Measurements from ENCODE around the gene LYSMD4. TPM values are rescaled to one million over a fixed set of nuclear protein-coding genes. Genes with fewer than 3 reads are reported as not detected.

LYSMD4 gene
- total RNA-seq, 1 donor from 2014 or later, result 6.1 TPM

- DNase-seq (no peak), ATAC-seq (ENCODE audit: low read depth) (no peak)
- ChIA-PET CTCF (no interaction called here), POLR2A (no interaction called here)
- Mint-ChIP-seq H3K27me3 (peaks cover 2% of the 10 kb centered on the region), H3K4me1 (no peaks in the 10 kb centered on the region), H3K36me3 (ENCODE audit: low read depth) (no peaks in the 10 kb centered on the region), H3K27ac (no peak overlapping the region), H3K4me3 (no peak overlapping the region), H3K9me3 (no peaks in the 10 kb centered on the region)
- TF ChIP-seq, protein P1, sequence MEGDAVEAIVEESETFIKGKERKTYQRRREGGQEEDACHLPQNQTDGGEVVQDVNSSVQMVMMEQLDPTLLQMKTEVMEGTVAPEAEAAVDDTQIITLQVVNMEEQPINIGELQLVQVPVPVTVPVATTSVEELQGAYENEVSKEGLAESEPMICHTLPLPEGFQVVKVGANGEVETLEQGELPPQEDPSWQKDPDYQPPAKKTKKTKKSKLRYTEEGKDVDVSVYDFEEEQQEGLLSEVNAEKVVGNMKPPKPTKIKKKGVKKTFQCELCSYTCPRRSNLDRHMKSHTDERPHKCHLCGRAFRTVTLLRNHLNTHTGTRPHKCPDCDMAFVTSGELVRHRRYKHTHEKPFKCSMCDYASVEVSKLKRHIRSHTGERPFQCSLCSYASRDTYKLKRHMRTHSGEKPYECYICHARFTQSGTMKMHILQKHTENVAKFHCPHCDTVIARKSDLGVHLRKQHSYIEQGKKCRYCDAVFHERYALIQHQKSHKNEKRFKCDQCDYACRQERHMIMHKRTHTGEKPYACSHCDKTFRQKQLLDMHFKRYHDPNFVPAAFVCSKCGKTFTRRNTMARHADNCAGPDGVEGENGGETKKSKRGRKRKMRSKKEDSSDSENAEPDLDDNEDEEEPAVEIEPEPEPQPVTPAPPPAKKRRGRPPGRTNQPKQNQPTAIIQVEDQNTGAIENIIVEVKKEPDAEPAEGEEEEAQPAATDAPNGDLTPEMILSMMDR (IDR thresholded peaks at IDR 0.05), result no peak
- intact Hi-C loops (cut with micrococcal nuclease), result no loop called here
Observed at GRCh38 chr15:99749386-99749785, 16.1 kb upstream of the LYSMD4 start.

DNA sequence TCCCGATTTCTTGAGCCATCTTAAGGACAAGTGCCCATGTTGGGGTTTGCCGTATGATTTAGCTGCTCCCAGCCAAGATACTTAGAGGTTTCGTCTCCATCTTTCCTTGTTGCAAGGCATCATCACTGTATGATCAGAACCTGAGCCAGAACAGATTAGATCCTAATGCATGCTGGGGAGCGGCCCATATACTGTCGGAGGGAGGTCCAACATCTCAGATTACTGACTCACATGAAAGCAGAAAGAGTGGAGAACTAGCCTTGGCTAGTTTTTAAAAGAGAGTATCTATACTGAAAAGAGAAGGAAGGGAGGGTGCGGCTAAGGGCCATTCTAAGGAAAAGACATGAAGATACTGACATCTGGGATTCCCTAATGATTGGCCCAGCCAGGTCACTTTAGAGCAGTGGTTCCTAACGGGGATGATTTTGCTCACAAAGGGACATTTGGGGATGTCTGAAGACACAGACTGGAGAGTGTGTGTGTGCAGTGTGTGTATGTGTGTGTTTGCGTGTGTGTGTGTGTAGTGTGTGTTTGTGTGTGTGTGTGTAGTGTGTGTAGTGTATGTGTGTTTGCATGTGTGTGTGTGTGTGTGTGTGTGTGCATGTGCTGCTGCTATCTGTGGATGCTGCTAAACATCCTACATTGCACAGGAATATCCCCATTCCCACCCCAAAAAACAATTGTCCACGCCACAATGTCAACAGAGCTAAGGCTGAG is 12.3 kb upstream of the LYSMD4 start:
- Mint-ChIP-seq H3K27me3 (peaks cover 5% of the 10 kb centered on the region), H3K9me3 (no peaks in the 10 kb centered on the region), H3K27ac (no peak overlapping the region), H3K4me3 (no peak overlapping the region), H3K36me3 (ENCODE audit: low read depth) (no peaks in the 10 kb centered on the region), H3K4me1 (no peaks in the 10 kb centered on the region)
- intact Hi-C loops (cut with micrococcal nuclease), result no loop called here
- CTCF ChIA-PET, result no interaction called here
- POLR2A ChIA-PET, result no interaction called here
- ATAC-seq (ENCODE audit: low read depth), result no peak
- TF ChIP-seq, protein P1 (IDR thresholded peaks at IDR 0.05), result no peak
- DNase-seq, result no peak

DNA sequence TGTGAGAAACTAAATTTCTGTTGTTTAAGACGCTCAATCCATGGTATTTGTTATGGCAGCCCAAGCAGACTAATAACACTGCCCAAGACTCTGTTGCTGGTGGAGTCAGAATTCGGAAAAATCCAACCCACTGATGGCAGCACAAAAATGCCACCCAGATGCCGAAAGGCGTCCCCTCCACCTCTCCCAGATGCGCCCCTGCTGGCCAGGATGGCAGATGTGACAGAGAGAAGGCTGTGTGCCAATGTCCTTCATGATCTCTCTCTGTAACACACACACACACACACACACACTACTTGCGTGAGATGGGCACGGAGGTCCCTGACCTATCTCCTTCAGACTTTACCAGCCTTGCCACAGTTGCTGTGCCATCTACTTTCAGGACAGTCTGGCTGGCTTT is 10.9 kb upstream of the LYSMD4 start:
- H3K9me3 Mint-ChIP-seq, result no peaks in the 10 kb centered on the region
- intact Hi-C loops (cut with micrococcal nuclease), result no loop called here
- no peaks in the 10 kb centered on the region for H3K36me3 Mint-ChIP-seq (ENCODE audit: low read depth)
- no peak overlapping the region for H3K27ac Mint-ChIP-seq
- H3K4me1 Mint-ChIP-seq, result no peaks in the 10 kb centered on the region
- TF ChIP-seq, protein P1 (IDR thresholded peaks at IDR 0.05), result no peak
- ATAC-seq (ENCODE audit: low read depth) (no peak), DNase-seq (no peak)
- POLR2A ChIA-PET, result no interaction called here
- H3K4me3 Mint-ChIP-seq, result no peak overlapping the region
- peaks cover 5% of the 10 kb centered on the region for H3K27me3 Mint-ChIP-seq
- CTCF ChIA-PET, result no interaction called here

DNA sequence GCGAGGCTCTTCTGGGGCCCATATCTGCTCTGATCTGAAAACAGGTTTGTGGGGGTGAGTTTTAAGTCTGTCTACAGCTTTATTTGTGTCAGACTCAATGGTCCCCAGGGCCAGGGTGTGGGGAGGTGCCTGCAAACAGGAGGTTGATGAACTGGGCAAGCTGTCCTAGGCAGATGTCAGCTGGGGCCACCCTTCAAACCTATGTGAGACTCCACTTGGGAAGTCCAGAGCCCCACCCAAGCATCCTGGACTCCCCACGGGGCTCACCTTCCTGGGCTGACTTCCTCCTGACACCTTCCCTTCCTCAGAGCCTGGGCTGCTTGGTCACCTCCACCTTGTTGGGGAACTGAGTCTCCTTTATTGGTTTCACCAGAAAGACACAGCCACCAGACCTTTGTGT is 8.6 kb upstream of the LYSMD4 start:
- Mint-ChIP-seq H3K9me3 (no peaks in the 10 kb centered on the region), H3K4me1 (no peaks in the 10 kb centered on the region), H3K27ac (no peak overlapping the region), H3K27me3 (peaks cover 5% of the 10 kb centered on the region), H3K4me3 (no peak overlapping the region), H3K36me3 (ENCODE audit: low read depth) (no peaks in the 10 kb centered on the region)
- intact Hi-C loops (cut with micrococcal nuclease), result no loop called here
- POLR2A ChIA-PET, result no interaction called here
- ATAC-seq (ENCODE audit: low read depth) (no peak), DNase-seq (no peak)
- TF ChIP-seq, protein P1 (IDR thresholded peaks at IDR 0.05), result no peak
- CTCF ChIA-PET, result no interaction called here

DNA sequence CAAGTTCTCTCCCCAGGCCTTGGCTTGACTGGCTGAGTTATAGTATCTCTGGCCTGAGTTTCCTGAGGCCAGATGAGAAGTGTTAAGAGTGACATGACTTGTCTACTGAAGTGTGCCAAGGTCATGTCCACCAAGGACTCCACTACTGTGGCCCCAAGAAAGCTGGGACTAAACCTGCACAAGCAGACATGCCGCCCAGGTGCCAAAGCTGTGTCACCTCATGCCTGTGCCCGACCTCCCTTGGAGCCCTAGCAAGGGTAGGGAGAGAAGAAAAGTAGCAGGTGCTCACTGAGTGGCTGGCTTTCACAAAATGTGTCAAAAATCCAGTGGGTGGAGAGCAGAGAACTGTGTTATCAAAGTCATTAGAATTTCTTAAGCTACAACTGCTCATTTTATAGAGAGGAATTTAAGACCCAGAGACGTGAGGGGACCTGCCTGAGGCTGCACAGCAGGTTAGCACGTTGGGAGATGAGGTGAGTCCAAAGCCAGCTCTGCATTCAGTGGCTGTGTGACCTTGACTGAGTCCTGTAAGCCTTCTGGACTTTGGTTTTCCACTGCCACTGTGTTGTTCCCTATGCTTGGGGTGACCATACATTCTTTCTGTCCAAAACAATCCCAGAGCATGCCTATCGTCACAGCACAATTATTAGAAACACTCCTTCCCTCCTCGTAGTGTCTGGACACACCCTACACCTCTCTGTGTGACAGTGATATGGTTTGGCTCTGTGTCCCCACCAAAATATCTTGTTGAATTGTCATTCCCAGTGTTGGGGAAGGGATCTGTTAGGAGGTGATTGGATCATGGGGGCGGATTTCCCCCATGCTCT is 5.0 kb upstream of the LYSMD4 start:
- intact Hi-C loops (cut with micrococcal nuclease), result loop anchor here (10.0 kb wide), 1 partner anchor 1093 kb away; the partner anchor contains the start of gene IGF1R
- no peak overlapping the region for H3K27ac Mint-ChIP-seq
- TF ChIP-seq, protein P1 (IDR thresholded peaks at IDR 0.05), result no peak

More for the DNA sequence above, 5.0 kb upstream of the LYSMD4 start:
- ATAC-seq (ENCODE audit: low read depth) (no peak), DNase-seq (no peak)
- Mint-ChIP-seq H3K36me3 (ENCODE audit: low read depth) (no peaks in the 10 kb centered on the region), H3K27me3 (no peaks in the 10 kb centered on the region), H3K4me1 (peaks cover 6% of the 10 kb centered on the region), H3K4me3 (no peak overlapping the region), H3K9me3 (no peaks in the 10 kb centered on the region)
- ChIA-PET POLR2A (no interaction called here), CTCF (no interaction called here)

All from activated B cell treated with CpG ODN at 0.5 μM for 24 hours (primary cell).